Prostate gland (tissue), 2 donors: ENCODE data around the gene SMIM14. TPM values are rescaled to one million over a fixed set of nuclear protein-coding genes. Genes with fewer than 3 reads are reported as not detected.

Source experiments
- small RNA-seq, 2 donors: library from RNA; depleted of rRNA; stranded (forward); fragments of <200 nt; gene quantifications; one replicate each; pipeline ENCODE3, GENCODE V24; 2016
- total RNA-seq, 2 donors: library from RNA; depleted of rRNA; stranded (reverse); fragments of >200 nt; gene quantifications; one replicate each; pipeline ENCODE4 v1.1.0, GENCODE V29; 2016

Gene SMIM14
- total RNA-seq, 2 donors from 2014 or later, result 36.1 to 101 TPM

Small RNAs within 50 kb of the gene (small RNA-seq; reads per million reads assigned to genes)
- gene RNU7-11P, result 0 reads per million in 2 donors

Other genes starting within 250 kb of the SMIM14 start
- under 1 TPM; 0.23 to 0.34 TPM for gene KLB, start 231.9 kb downstream of the SMIM14 start, total RNA-seq
- 1,000 to 10,000 TPM; 1,563 to 5,624 TPM for gene RPL9, start 179.9 kb downstream of the SMIM14 start, total RNA-seq
- gene LIAS, start 179.8 kb downstream of the SMIM14 start, total RNA-seq, result 10 to 100 TPM; 11.2 to 15.3 TPM
- gene UGDH, start 111.4 kb downstream of the SMIM14 start, total RNA-seq, result 100 to 1,000 TPM in 1 of 2 donors, 10 to 100 TPM in 1; 59.0 to 147 TPM
- 10 to 100 TPM; 25.6 to 30.3 TPM for gene UBE2K, start 59.3 kb upstream of the SMIM14 start, total RNA-seq